ENCODE measurements around the gene BICRAL. TPM values are rescaled to one million over a fixed set of nuclear protein-coding genes. Genes with fewer than 3 reads are reported as not detected.

Gene BICRAL
- total RNA-seq, 1 donor from 2014 or later, result 9.2 TPM

GRCh38 chr6:42756722-42757121, 25.1 kb upstream of the BICRAL start:
- Mint-ChIP-seq H3K9me3 (ENCODE audit: unreplicated experiment) (no peaks in the 10 kb centered on the region), H3K4me1 (ENCODE audit: unreplicated experiment) (peaks cover 15% of the 10 kb centered on the region), H3K27me3 (ENCODE audit: unreplicated experiment) (peaks cover 2% of the 10 kb centered on the region), H3K27ac (ENCODE audit: unreplicated experiment) (no peak overlapping the region), H3K4me3 (ENCODE audit: unreplicated experiment) (no peak overlapping the region), H3K36me3 (ENCODE audit: low read depth, unreplicated experiment) (peaks cover 12% of the 10 kb centered on the region)
- no peak for DNase-seq (ENCODE audit: low spot score)
- TF ChIP-seq CTCF (IDR thresholded peaks at IDR 0.05; ENCODE audit: unreplicated experiment), result no peak

- Mint-ChIP-seq H3K36me3 (ENCODE audit: low read depth, unreplicated experiment) (peaks cover 8% of the 10 kb centered on the region), H3K27ac (ENCODE audit: unreplicated experiment) (no peak overlapping the region), H3K9me3 (ENCODE audit: unreplicated experiment) (no peaks in the 10 kb centered on the region), H3K4me1 (ENCODE audit: unreplicated experiment) (peaks cover 12% of the 10 kb centered on the region), H3K4me3 (ENCODE audit: unreplicated experiment) (peak overlapping the region; percentile 4), H3K27me3 (ENCODE audit: unreplicated experiment) (peaks cover 2% of the 10 kb centered on the region)
- no peak for DNase-seq (ENCODE audit: low spot score)
- no peak for TF ChIP-seq CTCF (IDR thresholded peaks at IDR 0.05; ENCODE audit: unreplicated experiment)
Observed at GRCh38 chr6:42758756-42759430, 23.0 kb upstream of the BICRAL start.

- DNase-seq (ENCODE audit: low spot score), result no peak
- H3K27me3 Mint-ChIP-seq (ENCODE audit: unreplicated experiment), result peaks cover 2% of the 10 kb centered on the region
- no peak for TF ChIP-seq CTCF (IDR thresholded peaks at IDR 0.05; ENCODE audit: unreplicated experiment)
- H3K9me3 Mint-ChIP-seq (ENCODE audit: unreplicated experiment), result no peaks in the 10 kb centered on the region
- no peak overlapping the region for H3K4me3 Mint-ChIP-seq (ENCODE audit: unreplicated experiment)
- peaks cover 9% of the 10 kb centered on the region for H3K4me1 Mint-ChIP-seq (ENCODE audit: unreplicated experiment)
- H3K36me3 Mint-ChIP-seq (ENCODE audit: low read depth, unreplicated experiment), result peaks cover 8% of the 10 kb centered on the region
- no peak overlapping the region for H3K27ac Mint-ChIP-seq (ENCODE audit: unreplicated experiment)
Observed at GRCh38 chr6:42761287-42762067, 20.4 kb upstream of the BICRAL start.

- DNase-seq (ENCODE audit: low spot score), result no peak
- H3K27ac Mint-ChIP-seq (ENCODE audit: unreplicated experiment), result no peak overlapping the region
- H3K4me3 Mint-ChIP-seq (ENCODE audit: unreplicated experiment), result no peak overlapping the region
- H3K9me3 Mint-ChIP-seq (ENCODE audit: unreplicated experiment), result no peaks in the 10 kb centered on the region
- H3K36me3 Mint-ChIP-seq (ENCODE audit: low read depth, unreplicated experiment), result peaks cover 8% of the 10 kb centered on the region
- H3K27me3 Mint-ChIP-seq (ENCODE audit: unreplicated experiment), result peaks cover 2% of the 10 kb centered on the region
- no peak for TF ChIP-seq CTCF (IDR thresholded peaks at IDR 0.05; ENCODE audit: unreplicated experiment)
- H3K4me1 Mint-ChIP-seq (ENCODE audit: unreplicated experiment), result peaks cover 15% of the 10 kb centered on the region
Observed at GRCh38 chr6:42762426-42762859, 19.4 kb upstream of the BICRAL start.

- no peaks in the 10 kb centered on the region for H3K9me3 Mint-ChIP-seq (ENCODE audit: unreplicated experiment)
Observed at GRCh38 chr6:42762950-42763349, 18.9 kb upstream of the BICRAL start.

More at GRCh38 chr6:42762950-42763349, 18.9 kb upstream of the BICRAL start:
- Mint-ChIP-seq H3K4me1 (ENCODE audit: unreplicated experiment) (peaks cover 21% of the 10 kb centered on the region), H3K27me3 (ENCODE audit: unreplicated experiment) (peaks cover 4% of the 10 kb centered on the region), H3K36me3 (ENCODE audit: low read depth, unreplicated experiment) (peaks cover 8% of the 10 kb centered on the region), H3K4me3 (ENCODE audit: unreplicated experiment) (no peak overlapping the region), H3K27ac (ENCODE audit: unreplicated experiment) (no peak overlapping the region)
- no peak for DNase-seq (ENCODE audit: low spot score)
- TF ChIP-seq CTCF (IDR thresholded peaks at IDR 0.05; ENCODE audit: unreplicated experiment), result no peak

All from endothelial cell (in vitro differentiated cells).